Loucy (cell line): ENCODE measurements around the gene PLSCR1.

Experiments
- CTCF ChIP-seq: fragments of 200-600 bp; sonication (generic); conservative IDR thresholded peaks from 2 replicates; pipeline ENCODE4 v1.5.1; 2014; ENCODE audit warnings: mild to moderate bottlenecking, antibody characterized with exemption, low read length
- EZH2phosphoT487 ChIP-seq: fragments of 200-600 bp; IDR thresholded peaks from 2 replicates; pipeline ENCODE4 v1.6.1; 2018; ENCODE audit warnings: antibody characterized with exemption, mild to moderate bottlenecking, moderate library complexity, borderline replicate concordance

- no peak for TF ChIP-seq CTCF
- no peak for TF ChIP-seq EZH2phosphoT487
Measured at GRCh38 chr3:146517684-146518435, 26.5 kb downstream of the PLSCR1 start.
